Activated CD4-positive, alpha-beta T cell treated with anti-CD3 and anti-CD28 coated beads for 24 hours (primary cell): ENCODE results near the gene SETX.

Source experiments
- DNase-seq, 2 donors: peaks; one replicate each; pipeline ENCODE4 v3.0.0-alpha.2; 2020; ENCODE audit warnings: low read depth in 2 of 2

The SETX gene

DNA sequence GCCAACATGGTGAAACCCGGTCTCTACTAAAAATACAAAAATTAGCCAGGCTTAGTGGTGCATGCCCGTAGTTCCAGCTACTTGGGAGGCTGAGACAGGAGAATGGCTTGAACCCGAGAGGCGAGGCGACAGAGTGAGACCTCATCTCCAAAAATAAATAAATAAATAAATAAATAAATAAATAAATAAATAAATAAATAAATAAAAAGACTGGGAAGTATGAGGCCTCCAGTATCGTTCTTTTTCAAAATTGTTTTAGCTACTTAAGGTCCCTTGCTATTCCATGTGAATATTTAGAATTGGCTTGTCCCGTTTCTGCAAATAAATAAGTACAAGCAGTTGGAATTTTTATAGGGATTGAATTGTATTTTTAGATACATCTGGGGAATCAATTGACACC, 3.0 kb upstream of the SETX start:
- no peak for DNase-seq

DNA sequence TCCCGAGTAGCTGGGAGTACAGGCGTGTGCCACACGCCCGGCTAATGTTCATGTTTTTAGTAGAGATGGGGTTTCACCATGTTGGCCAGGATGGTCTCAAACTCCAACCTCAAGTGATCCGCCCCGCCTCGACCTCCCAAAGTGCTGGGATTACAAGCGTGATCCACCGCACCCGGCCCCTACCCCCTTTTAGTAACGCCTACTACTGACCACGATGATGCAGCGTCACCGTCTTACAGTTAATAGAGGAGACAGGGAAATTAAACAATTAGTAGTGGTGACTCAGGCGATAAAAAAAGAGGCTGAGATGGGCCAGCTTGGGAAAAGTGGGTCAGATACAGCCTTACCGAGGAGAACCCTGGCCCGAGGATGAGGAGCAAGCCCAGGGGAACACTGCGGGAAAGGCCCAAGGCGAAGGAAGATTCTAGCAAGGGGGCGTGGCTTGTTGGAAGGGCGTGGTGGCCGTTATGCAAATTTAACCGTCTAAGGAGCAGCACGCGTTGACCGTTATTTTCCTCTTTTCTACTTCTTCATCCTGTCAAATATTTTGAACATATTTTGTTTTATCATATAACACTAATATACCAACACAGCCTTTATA, 1.6 kb upstream of the SETX start:
- DNase-seq: no peak

DNA sequence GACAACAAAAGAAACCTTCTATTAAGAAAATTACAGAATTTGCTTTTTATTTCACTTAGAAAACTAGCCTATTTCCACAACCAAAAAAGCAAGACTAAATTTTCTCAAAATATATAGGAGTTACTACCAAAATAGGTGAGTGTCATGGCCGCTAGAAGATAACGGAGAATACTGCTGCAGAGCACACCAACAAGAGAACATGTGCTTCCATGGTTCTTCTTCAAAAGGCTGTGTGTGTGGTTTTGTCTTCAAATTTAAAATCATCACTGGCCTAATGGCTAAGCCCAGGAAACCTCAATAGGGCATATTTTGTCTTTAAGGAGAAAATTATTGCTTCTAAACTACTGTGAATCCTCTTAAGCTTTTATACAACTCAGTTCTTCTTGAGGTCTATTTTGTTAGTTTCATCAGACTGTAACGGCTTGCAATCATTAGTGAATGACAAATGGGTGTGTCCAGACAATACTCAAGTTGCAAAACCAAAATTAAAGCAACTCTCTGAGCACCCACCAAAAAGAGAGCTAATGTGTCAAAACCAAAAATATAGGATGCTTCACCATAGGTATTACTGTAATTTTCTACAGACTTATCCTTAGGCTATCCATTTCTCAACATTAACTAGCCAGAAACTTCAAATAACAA, 3.3 kb downstream of the SETX start:
- no peak for DNase-seq

DNA sequence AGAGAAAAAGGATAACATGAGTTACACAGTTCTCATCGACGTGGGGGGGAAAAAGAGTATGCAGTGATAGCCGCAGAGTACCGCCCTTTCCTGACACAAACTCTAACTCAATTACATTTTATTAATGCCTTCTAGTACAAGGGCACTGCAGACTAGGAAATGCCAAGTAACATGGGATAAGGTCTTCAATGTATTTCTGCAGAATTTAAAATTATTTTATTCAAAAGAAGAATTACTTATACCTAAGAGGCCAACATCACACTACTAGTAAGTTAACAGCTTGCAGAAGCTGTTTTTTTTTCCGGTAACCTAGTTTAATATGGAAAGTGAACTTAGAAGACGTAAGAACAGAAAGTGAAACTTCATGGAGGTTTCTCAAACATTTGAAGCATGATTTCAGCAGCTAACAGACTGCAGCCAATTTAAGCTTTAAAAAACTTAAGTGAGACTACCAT, 3.9 kb downstream of the SETX start:
- DNase-seq: no peak

DNA sequence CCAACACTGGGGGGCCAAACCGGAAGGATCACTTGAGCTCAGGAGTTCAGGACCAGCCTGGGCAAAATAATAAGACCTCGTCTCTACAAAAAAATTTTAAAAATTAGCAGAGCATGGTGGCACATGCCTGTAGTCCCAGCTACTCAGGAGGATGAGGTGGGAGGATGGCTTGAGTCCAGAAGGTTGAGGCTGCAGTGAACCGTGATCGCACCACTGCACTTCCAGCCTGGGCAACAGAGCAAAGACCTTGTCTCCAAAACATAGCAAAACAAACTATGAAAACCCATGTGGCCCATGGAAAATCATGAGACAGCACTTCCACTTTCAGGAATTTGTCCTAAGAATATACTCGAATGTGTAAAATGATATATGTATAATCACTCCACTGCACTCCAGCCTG, 6.1 kb downstream of the SETX start:
- DNase-seq: no peak

DNA sequence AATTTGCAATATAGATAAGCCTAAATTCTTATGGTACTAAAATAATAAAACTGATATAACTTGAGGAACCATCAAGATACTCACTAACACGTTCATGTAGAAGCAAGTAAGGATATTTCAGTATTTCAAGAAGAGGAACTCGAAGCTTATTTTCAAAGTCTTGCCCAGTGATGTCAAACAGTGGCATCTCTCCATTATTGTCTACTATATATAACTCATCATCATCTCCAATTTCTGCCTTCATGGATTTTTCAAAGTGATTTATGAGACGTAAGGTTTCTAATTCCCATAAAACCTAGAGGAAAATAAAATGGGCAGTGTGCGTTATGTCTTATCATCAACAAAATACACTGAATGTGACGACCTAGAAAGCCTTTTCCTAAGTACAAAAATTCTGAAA, 8.6 kb downstream of the SETX start:
- DNase-seq: no peak

DNA sequence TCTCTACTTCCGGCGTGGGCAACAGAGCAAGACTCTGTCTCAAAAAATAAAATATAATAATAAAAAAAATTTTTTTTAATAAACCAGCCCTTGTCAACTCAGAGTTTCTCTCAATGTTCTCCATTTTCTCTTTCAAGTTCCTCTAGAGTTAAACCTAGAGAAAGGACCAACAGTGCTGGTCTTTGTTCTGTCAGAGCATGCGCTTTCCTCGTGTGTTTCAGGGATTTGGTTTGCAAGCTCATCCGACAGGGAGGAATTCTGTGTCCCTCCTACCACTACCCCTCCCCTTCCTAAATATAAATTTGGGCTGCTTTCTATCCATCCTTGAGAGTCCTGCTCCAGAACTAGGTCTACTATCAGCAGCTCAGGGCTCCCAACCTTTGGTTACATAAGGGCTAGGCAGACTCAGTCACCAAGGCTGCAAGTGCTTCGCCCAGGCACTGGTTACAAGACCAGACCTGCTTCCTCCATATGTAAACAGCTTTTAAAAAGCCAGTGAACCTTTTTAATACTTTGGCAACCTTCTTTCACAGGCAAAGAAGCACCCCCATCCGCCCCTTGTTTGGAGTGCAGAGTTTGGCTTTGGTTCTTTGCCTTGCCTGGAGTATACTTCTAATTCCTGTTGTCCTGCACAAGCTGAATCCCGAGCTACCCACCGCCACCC, 13.5 kb downstream of the SETX start:
- DNase-seq: no peak

DNA sequence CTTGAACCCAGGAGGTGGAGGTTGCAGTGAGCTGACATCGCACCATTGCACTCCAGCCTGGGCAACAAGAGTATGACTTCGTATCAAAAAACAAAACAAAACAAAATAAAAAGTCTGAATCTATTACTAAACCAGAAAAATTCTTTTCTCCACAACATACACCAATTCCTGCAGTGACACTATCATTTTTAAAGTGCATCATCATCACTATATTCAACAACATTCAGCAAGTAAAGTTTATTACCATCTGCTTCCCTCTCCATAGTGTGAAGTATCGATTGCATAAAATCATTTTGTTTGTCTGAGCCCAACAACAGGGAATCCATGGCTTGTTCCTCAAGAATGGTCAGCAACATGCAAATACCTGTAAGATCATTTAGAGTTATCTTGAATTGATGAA, 20.4 kb downstream of the SETX start:
- DNase-seq: no peak

DNA sequence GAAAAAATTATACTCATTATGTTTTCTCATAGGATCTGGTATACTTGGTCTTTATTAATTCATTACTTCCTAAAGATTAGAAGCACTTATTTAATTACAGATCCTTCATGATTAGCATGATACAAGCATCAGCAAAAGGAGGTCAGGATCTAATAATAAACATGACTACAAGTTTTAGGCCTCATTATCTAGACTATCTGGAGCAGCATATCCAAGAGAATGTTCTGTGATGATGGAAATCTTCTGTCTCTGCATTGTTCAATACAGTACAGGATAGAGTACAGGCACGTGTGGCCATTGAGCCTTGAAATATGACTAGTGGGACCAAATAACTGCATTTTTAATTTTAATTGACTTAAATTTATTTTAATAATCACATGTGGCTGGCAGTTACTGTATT, 21.2 kb downstream of the SETX start:
- no peak for DNase-seq

DNA sequence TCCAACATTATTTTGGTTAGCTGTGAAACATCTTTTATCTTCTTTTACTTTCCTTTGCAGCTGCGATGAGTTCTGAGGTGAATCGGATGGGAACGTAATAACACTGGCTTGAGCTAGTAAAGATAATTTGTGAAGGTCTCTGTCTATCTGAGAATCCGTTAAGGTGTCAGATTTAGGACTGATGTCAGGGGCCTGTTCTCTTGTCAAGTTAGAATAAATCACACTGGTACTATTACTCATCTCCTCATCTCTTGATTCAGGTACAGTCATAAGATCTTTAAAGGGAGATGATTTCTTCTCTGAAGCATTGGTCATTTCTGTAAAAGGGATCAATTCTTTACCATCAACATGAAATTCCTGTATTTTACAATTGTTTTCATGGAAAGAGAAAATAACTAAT, 26.2 kb downstream of the SETX start:
- DNase-seq: no peak

DNA sequence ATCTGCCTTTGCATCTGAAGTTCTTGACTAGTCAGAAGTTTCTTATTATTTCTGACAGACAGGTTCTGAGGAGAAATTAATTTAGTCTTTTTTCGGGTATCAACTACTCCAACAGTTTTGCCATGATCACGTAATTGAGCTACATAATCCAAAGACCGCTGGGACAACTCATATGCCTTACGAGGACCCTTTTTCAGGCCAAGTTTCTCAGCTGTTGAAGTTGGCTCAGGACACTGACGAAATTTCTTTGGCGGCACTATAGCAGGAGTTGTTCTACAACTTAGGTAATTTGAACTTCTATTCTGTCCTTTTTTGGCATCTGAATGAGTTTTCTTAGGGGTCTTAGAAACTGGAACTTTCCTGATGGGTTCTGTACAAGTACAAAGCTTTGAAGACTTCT, 27.2 kb downstream of the SETX start:
- DNase-seq: no peak

DNA sequence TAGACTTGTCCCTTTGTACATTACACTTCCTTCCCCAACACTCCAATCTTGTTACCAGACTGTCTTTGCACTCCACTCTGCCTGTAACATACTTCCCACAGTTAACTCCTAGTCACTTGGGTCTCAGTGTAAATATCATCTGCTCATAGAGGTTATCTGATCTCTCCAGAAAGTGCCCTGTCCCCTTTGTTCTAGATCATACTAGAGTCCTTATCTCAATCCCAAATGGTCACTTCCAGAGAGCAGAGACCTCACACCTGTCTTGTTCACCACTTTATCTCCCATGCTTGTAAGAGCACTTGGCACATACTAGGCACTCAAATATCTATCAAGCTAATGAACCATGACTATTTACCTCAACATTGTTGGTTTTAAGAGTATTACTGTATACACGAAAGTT, 30.4 kb downstream of the SETX start:
- no peak for DNase-seq

DNA sequence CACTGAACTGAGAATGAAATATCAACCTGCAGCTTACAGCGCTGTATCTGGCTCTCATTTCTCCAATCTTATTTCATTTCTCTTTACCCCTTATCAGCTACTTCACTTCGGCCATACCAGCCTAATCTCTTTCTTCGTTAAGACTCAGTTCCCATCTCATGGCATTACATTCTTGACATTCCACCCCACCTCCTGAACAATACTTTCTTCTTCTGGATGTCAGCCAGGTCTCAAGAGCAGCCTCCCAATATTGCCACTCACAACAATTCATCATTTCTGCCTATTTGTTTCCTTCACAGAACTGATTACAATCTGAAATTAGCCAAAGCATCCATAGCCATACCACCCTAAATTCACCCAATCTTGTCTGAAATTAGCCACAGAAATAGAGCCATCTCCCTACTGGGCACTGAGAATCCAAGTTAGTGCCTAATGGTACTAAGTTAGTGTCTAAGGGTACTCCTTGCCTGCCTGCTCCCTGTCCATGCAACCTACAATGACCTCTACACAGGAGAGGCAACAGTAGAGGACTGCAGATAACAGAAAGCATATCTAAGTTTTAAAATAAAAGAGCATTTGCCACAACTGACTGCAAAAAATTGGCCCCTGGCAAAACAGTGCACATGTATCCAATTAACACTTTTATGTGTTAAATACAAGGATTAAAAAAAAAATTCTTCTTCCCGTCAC, 35.2 kb downstream of the SETX start:
- no peak for DNase-seq

DNA sequence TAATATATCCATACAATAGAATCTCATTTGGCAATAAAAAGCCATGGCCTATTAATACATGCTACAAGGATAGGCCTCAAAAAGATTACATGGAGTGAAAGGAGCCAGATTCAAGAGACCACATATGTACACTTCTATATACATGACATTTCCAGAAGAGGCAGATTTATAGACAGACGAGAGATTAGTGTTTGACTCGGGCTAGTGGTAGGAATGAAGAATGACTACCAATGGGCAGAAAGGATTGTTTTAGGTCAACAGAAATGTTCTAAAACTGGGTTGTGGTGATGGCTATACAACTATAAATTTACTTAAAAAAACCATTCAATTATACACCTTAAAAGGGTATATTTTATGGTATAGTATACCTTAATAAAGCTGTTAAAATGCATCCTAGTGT, 41.9 kb downstream of the SETX start:
- DNase-seq: no peak

DNA sequence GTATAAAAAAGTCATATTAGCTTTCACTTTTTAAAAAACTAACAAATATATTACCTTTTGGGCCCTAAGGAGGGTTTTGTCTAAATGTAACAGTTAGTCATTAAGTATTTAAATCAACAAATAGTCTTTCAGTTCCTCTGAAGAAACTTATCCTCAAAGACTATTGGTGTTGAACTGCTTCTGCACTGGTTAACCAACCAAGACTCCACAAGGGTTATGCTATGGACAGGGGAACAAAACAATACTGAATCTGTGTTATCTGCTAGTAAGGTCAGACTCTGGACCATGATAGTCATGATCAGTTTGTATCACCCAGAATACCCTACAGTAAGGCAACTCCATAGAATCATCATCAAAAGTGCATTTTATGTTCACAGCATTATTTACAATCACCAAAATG, 42.4 kb downstream of the SETX start:
- DNase-seq: no peak

DNA sequence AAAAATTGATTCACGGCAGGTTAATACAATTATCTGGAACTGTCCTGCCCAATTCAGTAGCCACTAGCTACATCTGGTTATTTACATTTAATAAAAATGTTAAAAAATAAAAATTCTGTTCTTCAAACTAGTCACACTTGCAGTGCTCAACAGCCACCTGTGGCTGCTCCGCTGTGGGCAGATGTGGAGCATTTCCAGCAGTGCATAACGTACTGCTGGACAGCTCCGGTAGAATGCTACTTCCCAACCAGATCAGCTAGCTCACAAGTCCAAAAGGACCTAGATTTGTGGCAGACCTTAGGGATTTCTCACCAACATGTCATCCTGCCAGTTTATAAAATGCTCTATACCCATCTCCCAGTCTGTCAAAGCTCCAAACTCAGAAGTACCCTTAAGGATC, 42.8 kb downstream of the SETX start:
- no peak for DNase-seq

DNA sequence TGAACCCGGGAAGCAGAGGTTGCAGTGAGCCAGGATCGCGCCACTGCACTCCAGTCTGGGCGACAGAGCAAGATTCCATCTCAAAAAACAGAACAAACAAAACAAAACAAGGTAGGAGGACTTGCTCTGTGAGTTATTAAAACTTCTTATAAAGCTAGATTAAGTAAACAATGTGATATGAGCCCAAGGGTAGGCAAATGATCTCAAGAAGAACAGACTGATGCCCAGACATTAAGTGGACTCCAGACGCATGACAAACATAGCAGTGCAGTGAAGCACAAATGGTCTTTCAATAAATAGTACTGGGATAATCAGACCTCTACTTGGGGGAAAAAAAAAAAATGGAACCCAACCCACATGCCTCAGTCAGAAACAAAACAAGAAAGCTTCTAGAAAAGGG, 45.7 kb downstream of the SETX start:
- no peak for DNase-seq

DNA sequence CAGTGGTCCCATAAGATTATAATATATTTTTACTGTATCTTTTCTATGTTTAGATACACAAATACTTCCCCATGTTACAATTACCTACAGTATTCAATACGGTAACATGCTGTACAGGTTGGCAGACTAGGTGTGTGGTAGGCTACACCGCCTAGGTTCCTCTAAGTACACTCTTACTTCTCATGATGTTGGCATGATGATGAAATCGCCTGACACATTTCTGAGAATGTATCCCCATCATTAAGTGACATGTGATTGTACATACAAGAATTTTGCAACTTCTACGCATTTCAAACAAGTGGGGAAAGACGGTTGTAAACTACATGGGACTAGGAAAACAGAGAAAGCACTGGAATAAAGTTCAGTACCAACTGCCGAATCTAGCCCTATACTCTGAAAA, 53.3 kb downstream of the SETX start:
- DNase-seq: no peak

DNA sequence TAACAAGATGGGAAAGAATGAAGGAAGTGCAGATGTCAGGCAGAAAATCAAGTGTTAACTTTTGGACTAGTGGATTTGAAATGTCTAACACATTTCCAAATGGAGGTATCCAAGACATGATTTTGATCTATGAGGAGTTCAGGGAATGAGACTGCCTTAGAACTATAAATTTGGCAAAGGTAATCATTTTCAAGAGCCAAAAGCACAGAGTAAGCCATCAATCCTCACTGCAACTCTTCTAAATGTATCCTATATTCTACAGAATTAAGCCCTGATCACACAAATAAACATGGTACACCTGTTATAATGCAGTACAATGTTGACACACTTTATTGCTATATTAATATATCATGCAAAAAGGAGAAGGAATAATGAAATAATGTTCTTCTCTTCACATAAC, 55.6 kb downstream of the SETX start:
- no peak for DNase-seq

DNA sequence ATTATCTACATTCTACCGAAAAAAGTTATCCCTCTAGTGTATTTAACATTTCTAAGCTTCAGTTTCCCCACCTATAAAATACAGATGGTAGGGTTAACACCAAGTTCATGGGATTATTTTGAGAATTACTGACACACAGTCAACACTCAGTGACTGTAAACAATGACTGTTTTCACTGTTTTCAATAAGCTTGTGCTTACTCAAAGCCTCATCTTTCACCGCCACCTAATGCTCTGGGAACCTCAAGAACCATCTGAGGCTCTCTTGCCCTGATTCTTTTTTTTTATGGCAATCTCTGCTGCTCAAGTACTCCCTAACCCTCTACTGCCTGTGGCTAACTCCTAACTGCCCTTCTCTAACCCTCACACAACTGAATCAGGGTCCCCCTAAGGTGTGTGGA, 59.6 kb downstream of the SETX start:
- no peak for DNase-seq

DNA sequence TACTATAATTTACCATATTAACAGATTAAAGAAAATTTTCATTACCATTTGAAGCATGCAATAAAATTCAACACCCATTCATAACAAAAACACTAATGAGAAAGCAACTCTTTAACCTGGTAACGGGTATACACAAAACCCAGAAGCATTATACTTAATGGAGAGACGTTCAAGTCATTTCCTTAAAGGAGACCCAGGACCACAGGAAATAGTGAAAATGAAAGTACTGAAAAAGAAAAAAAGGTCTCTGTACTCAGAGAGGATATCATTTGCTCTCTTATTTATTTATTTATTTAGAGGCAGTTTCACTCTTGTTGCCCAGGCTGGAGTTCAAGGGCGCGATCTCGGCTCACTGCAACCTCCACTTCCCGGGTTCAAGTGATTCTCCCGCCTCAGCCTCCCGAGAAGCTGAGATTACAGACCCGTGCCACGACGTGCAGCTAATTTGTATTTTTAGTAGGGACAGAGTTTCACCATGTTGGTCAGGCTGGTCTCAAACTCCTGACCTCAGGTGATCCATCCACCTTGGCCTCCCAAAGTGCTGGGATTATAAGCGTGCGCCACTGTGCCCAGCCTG, 61.6 kb downstream of the SETX start:
- no peak for DNase-seq

DNA sequence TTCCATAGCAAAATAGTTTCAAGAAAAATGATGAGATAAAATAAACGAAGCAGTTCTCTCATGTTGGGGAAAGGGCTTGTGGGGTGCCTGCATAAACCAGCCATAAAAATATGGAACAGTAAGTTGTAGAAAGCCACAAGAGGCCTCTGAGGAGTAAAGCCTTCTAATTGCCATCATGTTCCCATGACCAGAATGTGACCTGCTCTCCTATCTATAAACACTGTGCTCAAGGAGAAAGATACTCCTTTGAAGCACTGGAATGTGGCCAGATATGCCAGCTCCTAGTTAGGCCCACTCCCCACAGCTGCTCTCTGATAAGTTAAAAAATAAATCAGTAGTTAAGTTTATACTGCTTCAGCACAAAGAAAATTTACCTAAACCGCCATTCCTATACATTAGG, 65.8 kb downstream of the SETX start:
- DNase-seq: no peak

DNA sequence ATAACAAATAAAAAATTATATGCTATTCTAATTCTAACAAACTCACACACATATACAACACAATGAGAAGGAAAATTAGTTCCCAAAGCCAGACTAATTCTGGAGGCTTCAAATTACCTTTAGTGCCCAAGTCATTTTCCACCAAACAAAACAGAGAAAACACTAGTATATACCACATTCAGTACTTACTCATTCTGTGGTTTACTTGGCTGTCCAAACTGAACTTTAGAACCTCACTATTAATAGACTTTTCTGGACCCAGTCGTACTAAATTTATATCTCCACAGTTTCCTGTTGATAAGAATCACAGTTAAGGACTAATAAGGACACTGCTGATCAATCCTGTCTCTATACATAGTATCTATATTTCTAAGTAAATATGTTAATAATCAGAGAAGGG, 66.4 kb downstream of the SETX start:
- no peak for DNase-seq
